Common myeloid progenitor, CD34-positive (primary cell): Measurements from ENCODE around the gene CAND1.

ENCODE experiments used
- CTCF ChIA-PET: fragments of 350-600 bp; sonication (Branson Sonifier 250); formaldehyde crosslinking; loops from one replicate; lab custom pipeline; 2021; ENCODE audit warnings: antibody characterized with exemption; lab: Charles Lee
- POLR2A ChIA-PET: fragments of 350-600 bp; sonication (Branson Sonifier 250); formaldehyde crosslinking; loops from one replicate; lab custom pipeline; 2021; ENCODE audit warnings: antibody characterized with exemption; lab: Charles Lee
- DNase-seq, 3 donors: peaks; one replicate each; pipeline versions ENCODE4 v3.0.0 to v3.0.0-alpha.2; 2013
- H3K27ac ChIP-seq, 2 experiments: 1 replicate in 1 of 2; 2 replicates in 1 of 2; pipeline ENCODE4 v1.7.0; 2013; ENCODE audit warnings: inconsistent platforms in 2 of 2, low read length in 2 of 2, mild to moderate bottlenecking in 2 of 2, low read depth in 1 of 2, moderate library complexity in 1 of 2; ENCODE audit not compliant: severe bottlenecking in 2 of 2, insufficient read depth in 1 of 2, poor library complexity in 1 of 2
- H3K27me3 ChIP-seq, 5 experiments: replicated peaks in 2 of 5; 1 replicate in 3 of 5; 2 replicates in 2 of 5; pipeline versions ENCODE4 v1.6.1 to v1.7.0; 2013; ENCODE audit warnings: low read length in 4 of 5, mild to moderate bottlenecking in 2 of 5, moderate library complexity in 2 of 5, inconsistent platforms in 1 of 5; ENCODE audit not compliant: insufficient read depth in 5 of 5, control insufficient read depth in 4 of 5
- H3K36me3 ChIP-seq, 4 experiments: 1 replicate in 2 of 4; 2 replicates in 2 of 4; pipeline versions ENCODE4 v1.6.1 to v1.7.0; 2013; ENCODE audit warnings: low read length in 3 of 4, control low read depth in 1 of 4, mild to moderate bottlenecking in 1 of 4; ENCODE audit not compliant: control insufficient read depth in 4 of 4, insufficient read depth in 4 of 4
- H3K4me1 ChIP-seq, 4 experiments: 1 replicate in 3 of 4; 2 replicates in 1 of 4; pipeline versions ENCODE4 v1.6.1 to v1.7.1; 2013; ENCODE audit warnings: low read length in 3 of 4, mild to moderate bottlenecking in 3 of 4, control low read depth in 1 of 4, inconsistent platforms in 1 of 4, moderate library complexity in 1 of 4; ENCODE audit not compliant: control insufficient read depth in 4 of 4, insufficient read depth in 4 of 4; ENCODE audit errors: control extremely low read depth in 1 of 4
- H3K4me3 ChIP-seq, 7 experiments: 1 replicate in 4 of 7; 2 replicates in 3 of 7; pipeline versions ENCODE4 v1.5.1 to v1.7.0; 2013; ENCODE audit warnings: mild to moderate bottlenecking in 7 of 7, low read length in 6 of 7, moderate library complexity in 6 of 7, inconsistent platforms in 2 of 7, low read depth in 2 of 7, control low read depth in 1 of 7; ENCODE audit not compliant: insufficient read depth in 4 of 7, control insufficient read depth in 1 of 7; ENCODE audit errors: extremely low read depth in 1 of 7
- H3K9me3 ChIP-seq, 5 experiments: 1 replicate in 4 of 5; 2 replicates in 1 of 5; pipeline versions ENCODE4 v1.6.1 to v1.7.1; 2013; ENCODE audit warnings: low read length in 4 of 5, mild to moderate bottlenecking in 2 of 5, inconsistent platforms in 1 of 5, low read depth in 1 of 5, moderate library complexity in 1 of 5; ENCODE audit not compliant: control insufficient read depth in 4 of 5, insufficient read depth in 2 of 5; ENCODE audit errors: control extremely low read depth in 1 of 5
- WGBS: methylation state at CpG from one replicate; pipeline ENCODE4 v1.1.5; 2013; ENCODE audit not compliant: insufficient coverage; 5-methylcytosine and 5-hydroxymethylcytosine counted together

Gene CAND1

DNA sequence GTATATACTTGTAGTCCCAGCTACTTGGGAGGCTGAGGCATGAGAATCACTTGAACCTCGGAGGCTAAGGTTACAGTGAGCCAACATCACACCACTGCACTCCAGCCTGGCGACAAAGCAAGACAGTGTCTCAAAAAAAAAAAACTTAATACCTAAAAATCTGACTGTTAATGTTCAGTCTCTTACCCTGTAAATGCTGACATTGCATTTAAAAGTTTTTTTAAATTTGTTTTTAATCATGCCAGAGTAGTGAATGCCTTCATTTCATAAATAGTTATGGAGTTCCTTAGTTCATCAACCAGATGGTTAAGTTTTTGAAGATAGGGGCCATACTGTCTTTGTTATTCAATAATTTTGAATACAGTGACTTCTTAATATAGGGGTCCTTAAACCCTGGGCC, 21.2 kb downstream of the CAND1 start:
- WGBS: no CpG with 5 or more reads among the region's 2 CpGs
- Histone ChIP-seq H3K4me3 (no peak overlapping the region), H3K4me1 (no peaks in the 10 kb centered on the region), H3K36me3 (peaks cover 12 to 39% (median 25%) of the 10 kb centered on the region in 4 experiments), H3K27me3 (no peaks in the 10 kb centered on the region), H3K27ac (no peak overlapping the region), H3K9me3 (peaks cover 0 to 1% (median 0%) of the 10 kb centered on the region in 5 experiments)
- CTCF ChIA-PET: no interaction called here
- POLR2A ChIA-PET: no interaction called here
- DNase-seq: no peak

DNA sequence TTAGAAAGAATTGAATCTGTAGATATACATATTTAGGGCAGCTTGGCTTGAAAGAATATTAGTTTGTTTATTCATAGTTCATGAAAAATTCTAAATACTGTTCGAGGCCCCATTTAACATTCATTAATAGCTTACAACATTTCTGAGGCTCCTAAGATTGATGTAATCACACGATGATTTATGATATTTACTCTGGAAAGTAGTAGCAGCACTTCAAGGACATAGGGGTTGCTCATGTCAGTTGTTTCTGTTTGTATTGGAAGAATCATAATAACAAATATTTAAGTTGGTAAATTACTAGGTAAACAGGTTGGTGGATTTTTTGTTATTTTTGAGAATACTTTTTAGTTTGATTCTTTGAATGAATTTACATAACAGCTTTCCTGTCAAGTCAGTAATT, 30.4 kb downstream of the CAND1 start:
- peaks cover 15 to 75% (median 44%) of the 10 kb centered on the region in 4 experiments for H3K36me3 ChIP-seq
- CTCF ChIA-PET: no interaction called here
- WGBS: no CpG with 5 or more reads among the region's 2 CpGs
- no peaks in the 10 kb centered on the region for H3K9me3 ChIP-seq
- no peak for DNase-seq
- POLR2A ChIA-PET: no interaction called here
- H3K27me3 ChIP-seq: no peaks in the 10 kb centered on the region
- no peaks in the 10 kb centered on the region for H3K4me1 ChIP-seq
- no peak overlapping the region for H3K27ac ChIP-seq
- H3K4me3 ChIP-seq: no peak overlapping the region

DNA sequence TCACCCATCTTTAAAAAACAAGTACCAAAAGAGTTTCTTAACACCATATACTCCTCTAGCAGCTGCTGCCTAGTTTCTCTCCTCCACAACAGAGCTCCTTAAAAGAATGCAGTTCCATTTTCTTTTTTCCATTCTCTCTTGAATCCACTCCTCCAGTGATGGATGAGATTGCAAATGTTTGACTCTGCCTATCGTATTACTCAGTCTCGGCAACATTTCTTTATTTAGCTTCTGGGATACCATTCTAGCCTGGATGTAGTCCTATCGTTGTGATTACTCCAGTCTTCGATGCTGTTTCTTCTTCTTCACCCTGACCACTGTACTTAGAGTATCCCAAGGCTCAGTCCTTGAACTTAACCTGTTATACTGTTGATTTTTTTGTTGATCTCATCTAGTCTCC, 30.8 kb downstream of the CAND1 start:
- DNase-seq: no peak
- 94% methylated on average over 4 of the region's 4 CpGs for WGBS
- POLR2A ChIA-PET: interaction anchor here (0.7 kb wide), 1 partner anchor 10 kb away, joined by 3 read pairs; no protein-coding TSS in a partner anchor
- H3K9me3 ChIP-seq: no peaks in the 10 kb centered on the region
- H3K27ac ChIP-seq: no peak overlapping the region
- CTCF ChIA-PET: no interaction called here
- no peak overlapping the region for H3K4me3 ChIP-seq
- no peaks in the 10 kb centered on the region for H3K4me1 ChIP-seq
- H3K27me3 ChIP-seq: no peaks in the 10 kb centered on the region
- H3K36me3 ChIP-seq: peaks cover 17 to 75% (median 43%) of the 10 kb centered on the region in 4 experiments

DNA sequence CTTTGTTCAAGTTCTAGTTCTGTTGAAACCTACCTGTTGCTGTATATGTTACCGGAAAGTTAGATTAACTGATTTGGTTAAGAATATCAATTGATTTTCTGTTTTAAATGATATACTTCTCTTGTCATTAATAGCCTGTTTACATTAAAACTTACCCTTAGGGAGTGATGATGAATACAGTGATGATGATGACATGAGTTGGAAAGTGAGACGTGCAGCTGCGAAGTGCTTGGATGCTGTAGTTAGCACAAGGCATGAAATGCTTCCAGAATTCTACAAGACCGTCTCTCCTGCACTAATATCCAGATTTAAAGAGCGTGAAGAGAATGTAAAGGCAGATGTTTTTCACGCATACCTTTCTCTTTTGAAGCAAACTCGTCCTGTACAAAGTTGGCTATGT, 33.0 kb downstream of the CAND1 start:
- H3K4me3 ChIP-seq: no peak overlapping the region
- ChIA-PET POLR2A (no interaction called here), CTCF (no interaction called here)
- no peaks in the 10 kb centered on the region for H3K27me3 ChIP-seq
- no peaks in the 10 kb centered on the region for H3K4me1 ChIP-seq
- WGBS: 97% methylated on average over 6 of the region's 7 CpGs
- no peak for DNase-seq
- H3K27ac ChIP-seq: no peak overlapping the region
- no peaks in the 10 kb centered on the region for H3K9me3 ChIP-seq
- peaks cover 28 to 83% (median 54%) of the 10 kb centered on the region in 4 experiments for H3K36me3 ChIP-seq

DNA sequence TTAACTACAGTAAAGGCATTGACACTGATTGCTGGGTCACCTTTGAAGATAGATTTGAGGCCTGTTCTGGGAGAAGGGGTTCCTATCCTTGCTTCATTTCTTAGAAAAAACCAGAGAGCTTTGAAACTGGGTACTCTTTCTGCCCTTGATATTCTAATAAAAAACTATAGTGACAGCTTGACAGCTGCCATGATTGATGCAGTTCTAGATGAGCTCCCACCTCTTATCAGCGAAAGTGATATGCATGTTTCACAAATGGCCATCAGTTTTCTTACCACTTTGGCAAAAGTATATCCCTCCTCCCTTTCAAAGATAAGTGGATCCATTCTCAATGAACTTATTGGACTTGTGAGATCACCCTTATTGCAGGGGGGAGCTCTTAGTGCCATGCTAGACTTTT, 36.4 kb downstream of the CAND1 start:
- DNase-seq: no peak
- POLR2A ChIA-PET: interaction anchor here (1.1 kb wide), 1 partner anchor 37 kb away, joined by 3 read pairs; the partner anchor contains the start of gene CAND1
- Histone ChIP-seq H3K4me1 (no peaks in the 10 kb centered on the region), H3K36me3 (peaks cover 38 to 78% (median 59%) of the 10 kb centered on the region in 4 experiments), H3K27me3 (no peaks in the 10 kb centered on the region), H3K4me3 (no peak overlapping the region), H3K27ac (no peak overlapping the region), H3K9me3 (no peaks in the 10 kb centered on the region)
- CTCF ChIA-PET: interaction anchor here (0.6 to 1.7 kb wide), 4 partner anchors 10 to 595 kb away, joined by 3 to 4 read pairs (median 4); no protein-coding TSS in a partner anchor
- WGBS: 100% methylated on average over 1 of the region's 1 CpG

DNA sequence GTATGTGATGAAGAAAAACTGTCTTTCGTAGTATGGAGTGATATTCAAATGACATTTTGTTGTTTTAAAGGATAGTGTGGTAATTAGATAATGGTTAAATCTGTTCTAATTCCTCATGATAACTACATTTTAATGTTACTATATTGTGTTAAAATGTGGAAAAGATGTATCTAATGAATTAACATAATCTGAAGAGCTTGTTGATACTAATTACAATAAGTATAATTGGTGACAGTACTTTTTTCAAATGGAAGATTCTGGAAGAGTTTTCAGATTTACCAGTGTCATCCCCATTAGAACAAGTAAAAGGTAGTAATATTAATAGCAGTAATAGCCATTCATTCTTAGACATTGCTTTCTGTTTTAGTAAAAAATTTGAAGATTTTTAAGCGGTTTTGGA, 37.6 kb downstream of the CAND1 start:
- DNase-seq: no peak
- ChIA-PET POLR2A (no interaction called here), CTCF (interaction anchor here (1.3 to 1.7 kb wide), 2 partner anchors 11 to 13 kb away, joined by 3 to 4 read pairs; no protein-coding TSS in a partner anchor)
- no CpG with 5 or more reads among the region's 2 CpGs for whole genome bisulfite sequencing
- H3K4me1 ChIP-seq: no peaks in the 10 kb centered on the region
- no peak overlapping the region for H3K4me3 ChIP-seq
- H3K9me3 ChIP-seq: no peaks in the 10 kb centered on the region
- H3K27me3 ChIP-seq: no peaks in the 10 kb centered on the region
- peaks cover 46 to 84% (median 65%) of the 10 kb centered on the region in 4 experiments for H3K36me3 ChIP-seq
- no peak overlapping the region for H3K27ac ChIP-seq

DNA sequence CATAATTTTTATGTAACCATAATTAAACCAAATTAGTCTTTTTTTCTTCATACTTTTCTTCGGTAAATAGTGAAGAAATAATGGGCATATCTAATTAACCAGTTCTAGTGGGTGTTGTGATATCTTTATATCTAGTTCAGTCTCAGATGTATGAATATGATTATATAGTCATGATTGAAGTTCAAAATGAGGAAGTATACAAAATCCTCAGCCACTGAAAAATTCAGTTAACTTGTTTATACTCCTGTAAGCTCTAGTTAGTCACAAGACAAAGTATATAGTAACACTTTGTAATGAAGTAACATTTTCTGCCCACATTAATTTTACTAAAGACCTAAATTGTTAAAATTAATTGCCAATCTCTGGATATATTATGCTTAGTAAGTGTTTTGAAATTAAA, 46.5 kb downstream of the CAND1 start:
- DNase-seq: peak; percentile 23 to 73 (median 62)
- CTCF ChIA-PET: interaction anchor here (0.8 to 1.0 kb wide), 2 partner anchors 10 to 46 kb away, joined by 4 read pairs; partner anchors contain the start of gene CAND1
- POLR2A ChIA-PET: no interaction called here
- Histone ChIP-seq H3K27me3 (no peaks in the 10 kb centered on the region), H3K27ac (peak overlapping the region in 1 of 2 experiments; percentile 14), H3K9me3 (no peaks in the 10 kb centered on the region), H3K4me3 (no peak overlapping the region), H3K4me1 (peaks cover 0 to 8% (median 3%) of the 10 kb centered on the region in 4 experiments), H3K36me3 (peaks cover 16 to 71% (median 29%) of the 10 kb centered on the region in 4 experiments)
- WGBS: no CpG with 5 or more reads among the region's 1 CpG
